Mucosa of descending colon (tissue), 3 donors: Measurements from ENCODE around the gene NGDN. TPM values are rescaled to one million over a fixed set of nuclear protein-coding genes. Genes with fewer than 3 reads are reported as not detected.

ENCODE experiments used
- ATAC-seq: fragments of 200-7000 bp; cut with Tn5 transposase; one replicate; pipeline ENCODE4 v1.9.1; 2020; ENCODE audit warnings: mild to moderate bottlenecking, moderate library complexity
- DNase-seq, 3 donors: peaks; one replicate each; pipeline ENCODE4 v3.0.0-alpha.2; 2020
- H3K36me3 ChIP-seq: fragments of 200-600 bp; one replicate; pipeline ENCODE4 v1.8.0; 2021; ENCODE audit warnings: low read depth, mild to moderate bottlenecking
- H3K4me1 ChIP-seq: fragments of 200-600 bp; one replicate; pipeline ENCODE4 v1.8.0; 2021; ENCODE audit warnings: low read depth, mild to moderate bottlenecking
- H3K4me3 ChIP-seq: fragments of 200-600 bp; one replicate; pipeline ENCODE4 v1.8.0; 2021; ENCODE audit warnings: mild to moderate bottlenecking
- H3K9me3 ChIP-seq: fragments of 200-600 bp; one replicate; pipeline ENCODE4 v1.8.0; 2021; ENCODE audit warnings: mild to moderate bottlenecking
- CTCF ChIP-seq: fragments of 200-600 bp; IDR thresholded peaks from one replicate; pipeline ENCODE4 v1.8.0; 2022; ENCODE audit warnings: antibody characterized with exemption, mild to moderate bottlenecking
- intact Hi-C, 2 donors: fragments of 100-400 bp; cut with DNase I in 1 of 2; cut with micrococcal nuclease in 1 of 2; formaldehyde crosslinking; loops; one replicate each; pipeline versions ENCODE4 v1.11.0 to v1.11.1; 2022; cut with DNase I, micrococcal nuclease
- total RNA-seq, 3 donors: library from RNA; stranded (reverse); fragmentation: NEBNext Ultra II Directional in 2 of 3; extraction: Animal tissue kit (Norgen Biotek cat#: 25700) in 2 of 3; gene quantifications; one replicate each; pipeline versions ENCODE4 v1.2.1 to v1.2.4, GENCODE V29; 2021 to 2023
- donor health status: DM: no; HTN: no; CAD: no; lungs with moderate emphysema.
- donor health status: DM: no; HTN: no; CAD: no.
- donor health status: DM: no; HTN: yes; CAD: no.

NGDN gene
- total RNA-seq, 3 donors from 2014 or later: 29.1 to 35.3 (median 29.9) TPM

- TF ChIP-seq CTCF: no peak
- ATAC-seq: no peak
- Histone ChIP-seq H3K9me3 (no peaks in the 10 kb centered on the region), H3K36me3 (no peaks in the 10 kb centered on the region), H3K4me3 (no peak overlapping the region), H3K4me1 (no peaks in the 10 kb centered on the region)
- intact Hi-C loops: no loop called here
- no peak for DNase-seq
These were observed 23.2 kb downstream of the NGDN start for GRCh38 chr14:23492618-23493272.

- Histone ChIP-seq H3K36me3 (no peaks in the 10 kb centered on the region), H3K9me3 (no peaks in the 10 kb centered on the region), H3K4me3 (no peak overlapping the region), H3K4me1 (no peaks in the 10 kb centered on the region)
- intact Hi-C loops: no loop called here
- ATAC-seq (no peak), DNase-seq (no peak)
- no peak for TF ChIP-seq CTCF
These were observed 24.7 kb downstream of the NGDN start for GRCh38 chr14:23494223-23494622.

- intact Hi-C loops: no loop called here
- ATAC-seq: no peak
- Histone ChIP-seq H3K4me3 (no peak overlapping the region), H3K9me3 (no peaks in the 10 kb centered on the region), H3K4me1 (no peaks in the 10 kb centered on the region), H3K36me3 (no peaks in the 10 kb centered on the region)
- DNase-seq: no peak
- TF ChIP-seq CTCF: no peak
These were observed 42.7 kb downstream of the NGDN start for GRCh38 chr14:23512156-23512555.

- Histone ChIP-seq H3K4me1 (no peaks in the 10 kb centered on the region), H3K4me3 (no peak overlapping the region), H3K9me3 (no peaks in the 10 kb centered on the region), H3K36me3 (no peaks in the 10 kb centered on the region)
- intact Hi-C loops: no loop called here
- DNase-seq: no peak
- TF ChIP-seq CTCF: no peak
- ATAC-seq: no peak
These were observed 43.7 kb downstream of the NGDN start for GRCh38 chr14:23513005-23513817.

- intact Hi-C loops: no loop called here
- Histone ChIP-seq H3K36me3 (no peaks in the 10 kb centered on the region), H3K9me3 (no peaks in the 10 kb centered on the region), H3K4me3 (no peak overlapping the region), H3K4me1 (no peaks in the 10 kb centered on the region)
- ATAC-seq: no peak
- TF ChIP-seq CTCF: no peak
- no peak for DNase-seq
These were observed 44.5 kb downstream of the NGDN start for GRCh38 chr14:23513818-23514643.
